ENCODE results near the gene ZNF160.
"Not testable (repeated sequence)": the region's sequence is repeated elsewhere in the genome, so short reads cannot be mapped to it uniquely, and the experiment has no call there.

The ZNF160 gene

GRCh38 chr19:53037101-53038097 is 65.8 kb downstream of the ZNF160 start:
- Histone ChIP-seq H3K9me3 (ENCODE audit: low read depth, low read length) (no peaks in the 10 kb centered on the region), H3K9ac (ENCODE audit: insufficient read length) (no peak overlapping the region), H3K4me3 (no peak overlapping the region), H3K36me3 (ENCODE audit: insufficient read depth, low read length) (no peaks in the 10 kb centered on the region), H3K27ac (no peak overlapping the region)
- DNase-seq (ENCODE audit: low read depth, low spot score) = no peak
- TF ChIP-seq EZH2 (IDR thresholded peaks at IDR 0.05) (no peak), POLR2AphosphoS5 (IDR thresholded peaks at IDR 0.05; ENCODE audit: borderline replicate concordance, low read depth, low read length) (no peak), FOXP2 (optimal IDR thresholded peaks at IDR 0.05; ENCODE audit: control extremely low read depth, extremely low read length, insufficient read depth) (no peak)

DNA sequence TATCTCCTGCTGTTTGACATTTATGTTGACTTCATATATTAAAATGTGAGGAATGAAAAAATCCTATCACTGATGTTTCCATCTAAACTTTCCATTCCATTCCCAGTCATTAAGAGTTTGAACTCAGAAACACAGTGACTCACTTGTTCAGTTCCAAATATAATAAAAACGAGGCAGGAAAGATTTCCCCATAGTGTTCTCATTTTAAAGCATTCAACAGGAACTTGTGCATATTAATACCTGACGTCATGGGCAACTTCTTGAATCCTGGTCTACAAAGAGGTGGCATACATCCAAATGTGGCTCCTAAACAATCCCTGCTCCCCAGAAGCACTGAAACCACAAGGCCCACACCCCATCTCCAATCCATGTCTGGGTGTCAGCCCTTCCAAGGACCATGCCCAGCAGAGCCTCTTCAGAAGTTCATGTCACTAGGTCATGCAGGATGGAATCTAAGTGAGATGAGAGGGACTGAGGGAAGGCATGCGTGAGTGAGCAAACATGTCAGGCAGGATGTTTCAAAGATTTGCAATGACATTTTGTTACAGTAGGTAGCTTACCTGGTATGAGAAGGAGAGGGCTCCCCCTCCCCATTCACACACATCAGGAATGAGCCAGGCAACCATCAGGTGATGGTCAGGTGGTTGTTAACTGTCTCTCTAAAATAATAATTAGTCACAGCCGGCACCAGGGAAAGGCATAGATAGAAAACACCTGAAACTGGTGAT is 68.1 kb downstream of the ZNF160 start:
- TF ChIP-seq FOXP2 (optimal IDR thresholded peaks at IDR 0.05; ENCODE audit: control extremely low read depth, extremely low read length, insufficient read depth) = no peak
- no peak for TF ChIP-seq POLR2AphosphoS5 (IDR thresholded peaks at IDR 0.05; ENCODE audit: borderline replicate concordance, low read depth, low read length)
- no peak for TF ChIP-seq EZH2 (IDR thresholded peaks at IDR 0.05)
- Histone ChIP-seq H3K36me3 (ENCODE audit: insufficient read depth, low read length) (no peaks in the 10 kb centered on the region), H3K9me3 (ENCODE audit: low read depth, low read length) (no peaks in the 10 kb centered on the region), H3K27ac (no peak overlapping the region), H3K4me3 (no peak overlapping the region), H3K9ac (ENCODE audit: insufficient read length) (no peak overlapping the region)
- no peak for DNase-seq (ENCODE audit: low read depth, low spot score)

DNA sequence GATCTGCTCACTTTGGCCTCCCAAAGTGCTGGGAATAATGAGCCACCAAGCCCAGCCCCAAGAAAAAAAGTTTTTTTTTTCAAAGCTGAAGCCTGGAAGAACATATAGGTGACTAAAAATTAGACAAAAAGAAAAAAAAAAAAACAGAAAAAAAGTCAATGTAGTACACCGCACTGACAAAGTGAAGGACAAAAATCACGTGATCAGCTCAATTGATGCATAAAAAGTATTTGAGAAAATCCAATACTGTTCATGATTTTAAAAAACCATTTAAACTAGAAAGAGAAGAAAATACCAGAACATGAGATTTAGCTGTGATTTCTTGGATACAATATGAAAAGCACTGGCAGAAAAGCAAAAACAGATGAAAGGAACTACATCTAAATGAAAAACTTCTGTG is 69.2 kb downstream of the ZNF160 start:
- TF ChIP-seq POLR2AphosphoS5 (IDR thresholded peaks at IDR 0.05; ENCODE audit: borderline replicate concordance, low read depth, low read length) = no peak
- TF ChIP-seq EZH2 (IDR thresholded peaks at IDR 0.05) = no peak
- TF ChIP-seq FOXP2 (optimal IDR thresholded peaks at IDR 0.05; ENCODE audit: control extremely low read depth, extremely low read length, insufficient read depth) = no peak
- H3K9ac ChIP-seq (ENCODE audit: insufficient read length) = no peak overlapping the region
- no peak overlapping the region for H3K27ac ChIP-seq
- DNase-seq (ENCODE audit: low read depth, low spot score) = no peak
- H3K4me3 ChIP-seq = no peak overlapping the region
- H3K9me3 ChIP-seq (ENCODE audit: low read depth, low read length) = no peaks in the 10 kb centered on the region
- no peaks in the 10 kb centered on the region for H3K36me3 ChIP-seq (ENCODE audit: insufficient read depth, low read length)

- DNase-seq (ENCODE audit: low read depth, low spot score); H3K36me3 ChIP-seq (ENCODE audit: insufficient read depth, low read length): not testable (repeated sequence)
Measured at GRCh38 chr19:53028306-53028705, 74.9 kb downstream of the ZNF160 start.

GRCh38 chr19:53019684-53020083 is 83.5 kb downstream of the ZNF160 start:
- Histone ChIP-seq H3K36me3 (ENCODE audit: insufficient read depth, low read length) (no peaks in the 10 kb centered on the region), H3K27ac (no peak overlapping the region), H3K9me3 (ENCODE audit: low read depth, low read length) (no peaks in the 10 kb centered on the region), H3K4me3 (no peak overlapping the region), H3K9ac (ENCODE audit: insufficient read length) (no peak overlapping the region)
- DNase-seq (ENCODE audit: low read depth, low spot score) = no peak
- TF ChIP-seq EZH2 (IDR thresholded peaks at IDR 0.05) (no peak), POLR2AphosphoS5 (IDR thresholded peaks at IDR 0.05; ENCODE audit: borderline replicate concordance, low read depth, low read length) (no peak), FOXP2 (optimal IDR thresholded peaks at IDR 0.05; ENCODE audit: control extremely low read depth, extremely low read length, insufficient read depth) (no peak)

More at GRCh38 chr19:53028306-53028705, 74.9 kb downstream of the ZNF160 start:
- not testable (repeated sequence) for H3K9me3 ChIP-seq (ENCODE audit: low read depth, low read length); H3K4me3 ChIP-seq; H3K9ac ChIP-seq (ENCODE audit: insufficient read length); H3K27ac ChIP-seq

Measured in SK-N-MC (cell line).